B cell (primary cell): ENCODE results near the gene SDK1. TPM values are rescaled to one million over a fixed set of nuclear protein-coding genes. Genes with fewer than 3 reads are reported as not detected.

ENCODE experiments used
- ATAC-seq: fragments of 200-7000 bp; cut with Tn5 transposase; one replicate; pipeline ENCODE4 v1.10.0; 2021; ENCODE audit warnings: low read depth, mild to moderate bottlenecking, moderate number of reproducible peaks, moderate library complexity
- CTCF ChIA-PET: fragments of 350-600 bp; sonication (Branson Sonifier 250); formaldehyde crosslinking; loops from one replicate; lab custom pipeline; 2021; ENCODE audit warnings: antibody characterized with exemption, inconsistent platforms; lab: Charles Lee
- POLR2A ChIA-PET: fragments of 350-600 bp; sonication (Branson Sonifier 250); formaldehyde crosslinking; loops from one replicate; lab custom pipeline; 2021; ENCODE audit warnings: antibody characterized with exemption; lab: Charles Lee
- DNase-seq: peaks from one replicate; pipeline ENCODE4 v3.0.0; 2013
- H2AFZ ChIP-seq: 2 replicates; pipeline ENCODE4 v1.6.1; 2012; ENCODE audit warnings: mild to moderate bottlenecking, low read depth, low read length; ENCODE audit not compliant: insufficient read depth, poor library complexity, severe bottlenecking
- H3K27ac ChIP-seq, 2 donors: 1 replicate in 1 of 2; 2 replicates in 1 of 2; pipeline ENCODE4 v1.5.1; 2012 to 2013; ENCODE audit warnings: low read length in 2 of 2, mild to moderate bottlenecking in 2 of 2, moderate library complexity in 1 of 2
- H3K27me3 ChIP-seq, 4 experiments: fragments of 200-600 bp in 1 of 4; sonication (generic) in 1 of 4; replicated peaks in 1 of 4; 1 replicate in 2 of 4; 2 replicates in 2 of 4; pipeline versions ENCODE4 v1.6.1 to v1.7.0; 2013 to 2016; ENCODE audit warnings: low read length in 3 of 4, mild to moderate bottlenecking in 2 of 4, mixed read lengths in 1 of 4, moderate library complexity in 1 of 4; ENCODE audit not compliant: insufficient read depth in 4 of 4, control insufficient read depth in 3 of 4; ENCODE audit errors: control extremely low read depth in 1 of 4
- H3K36me3 ChIP-seq, 2 experiments: replicated peaks in 1 of 2; 1 replicate in 1 of 2; 2 replicates in 1 of 2; pipeline versions ENCODE4 v1.6.1 to v1.7.1; 2013; ENCODE audit warnings: low read length in 1 of 2; ENCODE audit not compliant: insufficient read depth in 2 of 2, control insufficient read depth in 1 of 2; ENCODE audit errors: control extremely low read depth in 1 of 2, extremely low read depth in 1 of 2
- H3K4me1 ChIP-seq, 2 donors: fragments of 200-600 bp in 1 of 2; sonication (generic) in 1 of 2; 1 replicate in 1 of 2; 2 replicates in 1 of 2; pipeline versions ENCODE4 v1.5.1 to v1.6.1; 2013 to 2017; ENCODE audit warnings: low read length in 2 of 2; ENCODE audit not compliant: control insufficient read depth in 2 of 2, insufficient read depth in 2 of 2
- H3K4me2 ChIP-seq: replicated peaks from 2 replicates; pipeline ENCODE3; 2012; ENCODE audit warnings: mild to moderate bottlenecking, low read depth, low read length; ENCODE audit not compliant: poor library complexity, severe bottlenecking
- H3K4me3 ChIP-seq, 5 experiments: fragments of 200-600 bp in 1 of 5; sonication (generic) in 1 of 5; 1 replicate in 3 of 5; 2 replicates in 2 of 5; pipeline versions ENCODE4 v1.5.1 to v1.7.0; 2011 to 2016; ENCODE audit warnings: low read length in 4 of 5, mild to moderate bottlenecking in 4 of 5, low read depth in 2 of 5, control low read depth in 1 of 5, moderate library complexity in 1 of 5; ENCODE audit not compliant: insufficient read depth in 1 of 5; ENCODE audit errors: control extremely low read depth in 1 of 5, extremely low read depth in 1 of 5
- H3K79me2 ChIP-seq: fragments of 200-600 bp; sonication (generic); one replicate; pipeline ENCODE4 v1.6.0; 2016; ENCODE audit warnings: low read length; ENCODE audit not compliant: control insufficient read depth, insufficient read depth
- H3K9ac ChIP-seq: fragments of 200-600 bp; sonication (generic); 2 replicates; pipeline ENCODE4 v1.6.1; 2017; ENCODE audit warnings: mild to moderate bottlenecking, low read length, moderate library complexity
- H3K9me3 ChIP-seq, 3 donors: one replicate each; pipeline versions ENCODE4 v1.6.1 to v1.7.1; 2013; ENCODE audit warnings: low read length in 2 of 3; ENCODE audit not compliant: control insufficient read depth in 2 of 3, insufficient read depth in 1 of 3; ENCODE audit errors: control extremely low read depth in 1 of 3
- H4K20me1 ChIP-seq: 2 replicates; pipeline ENCODE4 v1.6.0; 2012; ENCODE audit warnings: mild to moderate bottlenecking, low read length; ENCODE audit not compliant: insufficient read depth, control insufficient read depth, poor library complexity, severe bottlenecking
- H3K27ac Mint-ChIP-seq: one replicate; pipeline ENCODE4 v1.8.0; 2021; ENCODE audit warnings: mixed read lengths
- H3K27me3 Mint-ChIP-seq: one replicate; pipeline ENCODE4 v1.8.0; 2021; ENCODE audit warnings: mixed read lengths
- H3K4me1 Mint-ChIP-seq: one replicate; pipeline ENCODE4 v1.8.0; 2021; ENCODE audit warnings: mixed read lengths
- H3K4me3 Mint-ChIP-seq: one replicate; pipeline ENCODE4 v1.8.0; 2021; ENCODE audit warnings: mixed read lengths
- H3K9me3 Mint-ChIP-seq: one replicate; pipeline ENCODE4 v1.8.0; 2022; ENCODE audit warnings: mixed read lengths; ENCODE audit not compliant: insufficient read depth
- EZH2 ChIP-seq: IDR thresholded peaks from 2 replicates; pipeline ENCODE4 v1.6.1; 2012; ENCODE audit warnings: borderline replicate concordance, low read depth, mild to moderate bottlenecking, moderate library complexity, low read length; ENCODE audit not compliant: insufficient read depth, poor library complexity, severe bottlenecking
- WGBS: methylation state at CpG from one replicate; pipeline ENCODE4 v1.1.5; 2013; ENCODE audit warnings: missing lambda C conversion rate; ENCODE audit not compliant: insufficient coverage; 5-methylcytosine and 5-hydroxymethylcytosine counted together
- intact Hi-C: fragments of 100-400 bp; cut with micrococcal nuclease; formaldehyde crosslinking; loops from one replicate; pipeline ENCODE4 v1.10.0; 2022
- polyA plus RNA-seq: library from polyadenylated mRNA; depleted of rRNA; stranded (reverse); fragments of >200 nt; gene quantifications from 2 replicates; pipeline ENCODE4 v1.2.3, GENCODE V29; 2012
- total RNA-seq, 2 donors: library from RNA; stranded (reverse); fragments of 120-200 nt in 1 of 2; gene quantifications; 1 replicate in 1 of 2; 2 replicates in 1 of 2; pipeline versions ENCODE4 v1.2.3 to v1.2.4, GENCODE V29; 2013 to 2022
- TF ChIP-seq, protein P1 (sequence below): fragments of 200-600 bp; IDR thresholded peaks from one replicate; pipeline ENCODE4 v1.8.0; 2022; ENCODE audit warnings: antibody characterized with exemption, mild to moderate bottlenecking

The SDK1 gene
- total and polyA plus RNA-seq, 2 donors (not counting 1 experiment from before 2014, with no cell fraction given): 0.73 to 2.0 TPM

DNA sequence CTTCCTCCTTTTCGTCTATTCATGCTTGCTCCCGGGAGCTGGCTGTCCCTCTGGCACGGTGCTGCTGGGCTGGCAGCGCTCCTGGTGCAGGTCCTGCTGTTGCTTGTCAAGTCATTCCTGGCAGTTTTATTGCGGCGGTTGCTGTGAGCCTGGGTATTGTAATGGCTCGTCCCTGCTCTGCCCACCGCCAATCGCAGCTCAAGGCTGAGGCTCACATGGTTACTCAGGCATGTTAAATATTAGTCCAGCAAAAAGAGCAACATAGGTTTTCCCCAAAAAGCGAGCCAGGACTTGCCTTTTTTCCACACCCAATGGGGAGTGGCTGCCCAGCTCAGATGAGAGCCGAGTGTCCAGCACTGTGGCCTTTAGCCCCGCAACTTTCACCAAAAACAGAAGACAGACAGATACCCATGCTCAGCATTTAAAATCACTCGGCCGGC lies 888.1 kb downstream of the SDK1 start:
- Histone ChIP-seq H3K4me3 (no peak overlapping the region), H3K27ac (no peak overlapping the region), H2AFZ (no peak overlapping the region), H3K9me3 (peaks cover 0 to 16% (median 0%) of the 10 kb centered on the region in 3 donors), H4K20me1 (no peaks in the 10 kb centered on the region), H3K9ac (no peak overlapping the region), H3K4me1 (no peaks in the 10 kb centered on the region), H3K27me3 (no peaks in the 10 kb centered on the region), H3K4me2 (no peak overlapping the region), H3K36me3 (no peaks in the 10 kb centered on the region), H3K79me2 (no peaks in the 10 kb centered on the region)
- ChIA-PET POLR2A (no interaction called here), CTCF (no interaction called here)
- no peak for ATAC-seq
- 81% methylated on average over 12 of the region's 14 CpGs for WGBS
- TF ChIP-seq, protein P1, sequence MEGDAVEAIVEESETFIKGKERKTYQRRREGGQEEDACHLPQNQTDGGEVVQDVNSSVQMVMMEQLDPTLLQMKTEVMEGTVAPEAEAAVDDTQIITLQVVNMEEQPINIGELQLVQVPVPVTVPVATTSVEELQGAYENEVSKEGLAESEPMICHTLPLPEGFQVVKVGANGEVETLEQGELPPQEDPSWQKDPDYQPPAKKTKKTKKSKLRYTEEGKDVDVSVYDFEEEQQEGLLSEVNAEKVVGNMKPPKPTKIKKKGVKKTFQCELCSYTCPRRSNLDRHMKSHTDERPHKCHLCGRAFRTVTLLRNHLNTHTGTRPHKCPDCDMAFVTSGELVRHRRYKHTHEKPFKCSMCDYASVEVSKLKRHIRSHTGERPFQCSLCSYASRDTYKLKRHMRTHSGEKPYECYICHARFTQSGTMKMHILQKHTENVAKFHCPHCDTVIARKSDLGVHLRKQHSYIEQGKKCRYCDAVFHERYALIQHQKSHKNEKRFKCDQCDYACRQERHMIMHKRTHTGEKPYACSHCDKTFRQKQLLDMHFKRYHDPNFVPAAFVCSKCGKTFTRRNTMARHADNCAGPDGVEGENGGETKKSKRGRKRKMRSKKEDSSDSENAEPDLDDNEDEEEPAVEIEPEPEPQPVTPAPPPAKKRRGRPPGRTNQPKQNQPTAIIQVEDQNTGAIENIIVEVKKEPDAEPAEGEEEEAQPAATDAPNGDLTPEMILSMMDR: no peak
- no peak for TF ChIP-seq EZH2
- intact Hi-C loops: no loop called here
- H3K27me3 Mint-ChIP-seq: no peaks in the 10 kb centered on the region
- peaks cover 3% of the 10 kb centered on the region for H3K9me3 Mint-ChIP-seq
- H3K4me3 Mint-ChIP-seq: no peak overlapping the region
- H3K27ac Mint-ChIP-seq: no peak overlapping the region
- no peak for DNase-seq
- no peaks in the 10 kb centered on the region for H3K4me1 Mint-ChIP-seq

DNA sequence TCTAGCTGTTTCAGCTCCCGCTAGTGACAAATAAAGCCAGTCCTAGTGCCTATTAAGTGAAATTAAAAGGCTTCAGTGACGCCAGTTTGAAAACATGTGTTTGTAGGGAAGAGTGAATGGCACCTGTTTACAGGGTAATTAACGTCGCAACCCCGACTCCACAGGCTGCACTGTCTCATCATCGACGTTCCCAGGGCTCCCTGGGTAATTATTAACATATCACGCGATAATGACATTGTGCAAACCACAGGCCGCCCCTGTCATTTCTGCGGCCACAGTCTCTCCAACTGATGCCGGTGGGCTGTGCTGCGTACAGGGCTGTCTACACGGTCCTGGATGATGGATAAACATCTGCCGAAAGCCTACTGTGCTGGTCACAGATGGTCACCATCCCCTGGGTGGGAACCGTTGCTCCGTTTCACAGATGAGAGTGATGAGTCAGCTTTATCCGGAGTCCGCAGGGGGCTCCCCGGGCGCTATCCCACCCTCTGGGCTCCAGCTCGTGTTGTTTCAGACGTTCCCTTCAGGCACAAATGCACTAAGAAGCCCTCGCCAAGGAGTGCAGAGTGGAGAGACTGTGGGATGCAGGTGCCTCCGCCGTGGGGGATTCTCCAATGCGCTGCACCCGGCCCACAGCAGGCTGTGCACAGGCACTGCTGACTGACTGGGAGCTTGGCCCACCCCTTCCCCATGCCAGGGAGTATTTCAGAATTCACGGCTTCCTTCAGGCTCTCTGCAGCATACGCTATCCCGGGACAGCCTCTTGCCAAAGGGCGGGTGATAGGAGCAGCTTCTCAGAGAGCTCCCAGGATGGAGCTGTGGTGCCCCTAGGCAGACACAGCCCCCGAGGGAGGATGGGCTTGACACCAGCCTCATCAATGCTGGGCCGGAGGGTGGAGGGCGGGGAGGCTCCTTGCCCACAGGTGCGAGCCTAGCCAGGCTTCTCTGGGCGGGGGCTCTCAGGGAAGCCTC lies 889.2 kb downstream of the SDK1 start:
- no peak for DNase-seq
- 92% methylated on average over 37 of the region's 37 CpGs for WGBS
- TF ChIP-seq EZH2: no peak
- TF ChIP-seq, protein P1: no peak
- no peak overlapping the region for H3K4me3 Mint-ChIP-seq
- peaks cover 3% of the 10 kb centered on the region for H3K9me3 Mint-ChIP-seq
- H3K9ac ChIP-seq: no peak overlapping the region
- H3K36me3 ChIP-seq: no peaks in the 10 kb centered on the region
- H3K27me3 ChIP-seq: no peaks in the 10 kb centered on the region
- H3K4me1 ChIP-seq: no peaks in the 10 kb centered on the region
- no peak overlapping the region for H3K4me3 ChIP-seq
- no peak overlapping the region for H3K27ac ChIP-seq
- H3K4me2 ChIP-seq: no peak overlapping the region
- no peak for ATAC-seq
- intact Hi-C loops: no loop called here
- POLR2A ChIA-PET: no interaction called here
- no peaks in the 10 kb centered on the region for H3K27me3 Mint-ChIP-seq
- H3K4me1 Mint-ChIP-seq: no peaks in the 10 kb centered on the region
- CTCF ChIA-PET: no interaction called here
- no peak overlapping the region for H3K27ac Mint-ChIP-seq
- peaks cover 0 to 16% (median 0%) of the 10 kb centered on the region in 3 donors for H3K9me3 ChIP-seq
- no peaks in the 10 kb centered on the region for H4K20me1 ChIP-seq
- no peak overlapping the region for H2AFZ ChIP-seq
- H3K79me2 ChIP-seq: no peaks in the 10 kb centered on the region
